ENCODE data around the gene TDRD12.

TDRD12 gene

GRCh38 chr19:32876919-32877285 is 157.3 kb downstream of the TDRD12 start:
- DNase-seq: no peak
- Histone ChIP-seq H3K27ac (no peak overlapping the region), H3K27me3 (ENCODE audit: insufficient read depth, low read depth, severe bottlenecking) (no peaks in the 10 kb centered on the region), H3K4me3 (ENCODE audit: low read depth, low read length) (no peak overlapping the region), H3K9me3 (ENCODE audit: severe bottlenecking) (no peaks in the 10 kb centered on the region), H3K36me3 (no peaks in the 10 kb centered on the region)
- TF ChIP-seq CTCF (IDR thresholded peaks at IDR 0.05; ENCODE audit: low read depth, low read length): no peak

All from WERI-Rb-1 (cell line).